ENCODE measurements around the gene TTLL7.

The TTLL7 gene

GRCh38 chr1:83822208-83822607 lies 176.7 kb downstream of the TTLL7 start:
- H3K79me2 ChIP-seq (ENCODE audit: insufficient read depth, low read length): no peaks in the 10 kb centered on the region
- H3K27me3 ChIP-seq (ENCODE audit: low read length): no peaks in the 10 kb centered on the region
- no peaks in the 10 kb centered on the region for H3K36me3 ChIP-seq (ENCODE audit: low read length)
- no peak overlapping the region for H3K4me3 ChIP-seq (ENCODE audit: insufficient read depth, low read length, poor library complexity, severe bottlenecking)
- no peaks in the 10 kb centered on the region for H3F3A ChIP-seq (ENCODE audit: insufficient read depth)
- H2AFZ ChIP-seq (ENCODE audit: low read depth, low read length, severe bottlenecking): no peak overlapping the region
- no peaks in the 10 kb centered on the region for H3K9me3 ChIP-seq (ENCODE audit: insufficient read depth, low read length)
- no peak overlapping the region for H3K9ac ChIP-seq (ENCODE audit: low read length)
- H3K9me2 ChIP-seq (replicated peaks; ENCODE audit: insufficient read depth, low read length): no peaks in the 10 kb centered on the region
- no peak overlapping the region for H3K27ac ChIP-seq (ENCODE audit: low read depth, low read length)
- TF ChIP-seq EZH2phosphoT487 (conservative IDR thresholded peaks at IDR 0.05; ENCODE audit: low read length) (no peak), CTCF (IDR thresholded peaks at IDR 0.05; ENCODE audit: insufficient read depth, low read length, poor library complexity, severe bottlenecking) (no peak)
- no peaks in the 10 kb centered on the region for H4K20me1 ChIP-seq (ENCODE audit: low read depth, low read length)
- H3K4me2 ChIP-seq (ENCODE audit: low read depth, low read length, poor library complexity, severe bottlenecking): no peak overlapping the region

GRCh38 chr1:83819436-83819835 lies 179.5 kb downstream of the TTLL7 start:
- Histone ChIP-seq H3F3A (ENCODE audit: insufficient read depth) (no peaks in the 10 kb centered on the region), H4K20me1 (ENCODE audit: low read depth, low read length) (no peaks in the 10 kb centered on the region), H3K36me3 (ENCODE audit: low read length) (no peaks in the 10 kb centered on the region), H3K9me3 (ENCODE audit: insufficient read depth, low read length) (no peaks in the 10 kb centered on the region), H3K9ac (ENCODE audit: low read length) (no peak overlapping the region), H3K4me2 (ENCODE audit: low read depth, low read length, poor library complexity, severe bottlenecking) (no peak overlapping the region), H3K27me3 (ENCODE audit: low read length) (no peaks in the 10 kb centered on the region), H3K9me2 (replicated peaks; ENCODE audit: insufficient read depth, low read length) (no peaks in the 10 kb centered on the region), H3K79me2 (ENCODE audit: insufficient read depth, low read length) (no peaks in the 10 kb centered on the region), H2AFZ (ENCODE audit: low read depth, low read length, severe bottlenecking) (no peak overlapping the region), H3K4me3 (ENCODE audit: insufficient read depth, low read length, poor library complexity, severe bottlenecking) (no peak overlapping the region), H3K27ac (ENCODE audit: low read depth, low read length) (no peak overlapping the region)
- no peak for TF ChIP-seq CTCF (IDR thresholded peaks at IDR 0.05; ENCODE audit: insufficient read depth, low read length, poor library complexity, severe bottlenecking)
- no peak for TF ChIP-seq EZH2phosphoT487 (conservative IDR thresholded peaks at IDR 0.05; ENCODE audit: low read length)

- Histone ChIP-seq H3K4me2 (ENCODE audit: low read depth, low read length, poor library complexity, severe bottlenecking) (no peak overlapping the region), H3K36me3 (ENCODE audit: low read length) (no peaks in the 10 kb centered on the region), H2AFZ (ENCODE audit: low read depth, low read length, severe bottlenecking) (no peak overlapping the region), H3K27me3 (ENCODE audit: low read length) (no peaks in the 10 kb centered on the region), H3K9me3 (ENCODE audit: insufficient read depth, low read length) (no peaks in the 10 kb centered on the region), H3K9me2 (replicated peaks; ENCODE audit: insufficient read depth, low read length) (no peaks in the 10 kb centered on the region), H3F3A (ENCODE audit: insufficient read depth) (no peaks in the 10 kb centered on the region), H3K4me3 (ENCODE audit: insufficient read depth, low read length, poor library complexity, severe bottlenecking) (no peak overlapping the region), H3K79me2 (ENCODE audit: insufficient read depth, low read length) (no peaks in the 10 kb centered on the region), H3K27ac (ENCODE audit: low read depth, low read length) (no peak overlapping the region), H4K20me1 (ENCODE audit: low read depth, low read length) (no peaks in the 10 kb centered on the region), H3K9ac (ENCODE audit: low read length) (no peak overlapping the region)
- TF ChIP-seq EZH2phosphoT487 (conservative IDR thresholded peaks at IDR 0.05; ENCODE audit: low read length) (no peak), CTCF (IDR thresholded peaks at IDR 0.05; ENCODE audit: insufficient read depth, low read length, poor library complexity, severe bottlenecking) (no peak)
These were observed 180.0 kb downstream of the TTLL7 start for GRCh38 chr1:83818916-83819315.
